ENCODE measurements around the gene PAN3. TPM values are rescaled to one million over a fixed set of nuclear protein-coding genes. Genes with fewer than 3 reads are reported as not detected.
A peak's percentile ranks its signal among the peaks of the same experiment; 100 is the strongest.

PAN3 gene
- total RNA-seq, 1 experiment from 2014 or later: 48.5 TPM

- H4K5ac ChIP-seq (ENCODE audit: insufficient read length, low read depth, low read length): no peak overlapping the region
- Mint-ChIP-seq H3K27me3 (ENCODE audit: low read depth) (no peaks in the 10 kb centered on the region), H3K27ac (0 out of 7 replicates have a peak overlapping the region, but pooled peaks of 1 of the 3 experiments have one; percentile 9), H3K4me1 (peaks cover 0 to 2% of the 10 kb centered on the region in 2 experiments; a peak in 1 of 4 replicates), H3K9me3 (no peaks in the 10 kb centered on the region), H3K36me3 (ENCODE audit: insufficient read depth in 1 of 3, low read depth in 3 of 3) (peaks cover 4 to 35% (median 32%) of the 10 kb centered on the region in 3 experiments; a peak in 6 of 7 replicates), H3K4me3 (no peak overlapping the region)
- no peak overlapping the region for H3K56ac ChIP-seq (ENCODE audit: insufficient read length, low read depth, low read length)
- H3K23ac ChIP-seq (ENCODE audit: insufficient read length, low read depth, low read length): no peak overlapping the region
- no peak overlapping the region for H3K14ac ChIP-seq (ENCODE audit: insufficient read depth, low read length)
- no peaks in the 10 kb centered on the region for H3K27me3 ChIP-seq (ENCODE audit: insufficient read depth, low read length)
- H3K27ac ChIP-seq (ENCODE audit: insufficient read length, low read depth, low read length): no peak overlapping the region
- no peaks in the 10 kb centered on the region for H3K4me1 ChIP-seq (ENCODE audit: insufficient read depth, low read length)
- H4K8ac ChIP-seq (replicated peaks; ENCODE audit: insufficient read length, low read depth, low read length): no peak overlapping the region
- no peak overlapping the region for H2BK120ac ChIP-seq (ENCODE audit: low read depth, low read length, poor library complexity, severe bottlenecking)
- TF ChIP-seq CTCF (conservative IDR thresholded peaks at IDR 0.05): no peak
- H2AK5ac ChIP-seq (ENCODE audit: insufficient read length, low read length): no peak overlapping the region
- H3K9ac ChIP-seq (ENCODE audit: extremely low read depth, insufficient read length, low read length): no peak overlapping the region
- H3T11ph ChIP-seq (ENCODE audit: low read length): no peak overlapping the region
- H2AFZ ChIP-seq (ENCODE audit: low read length): no peak overlapping the region
- no peak overlapping the region for H2BK5ac ChIP-seq (ENCODE audit: insufficient read length, low read length)
- H2BK20ac ChIP-seq (ENCODE audit: low read depth, low read length, poor library complexity, severe bottlenecking): no peak overlapping the region
- no peak overlapping the region for H2BK12ac ChIP-seq (ENCODE audit: insufficient read length, low read depth, low read length)
- no peaks in the 10 kb centered on the region for H3K9me3 ChIP-seq (ENCODE audit: control insufficient read depth, low read depth, low read length)
- H4K91ac ChIP-seq (ENCODE audit: insufficient read length, low read depth, low read length): no peak overlapping the region
- DNase-seq: no peak
- H3K79me1 ChIP-seq (ENCODE audit: insufficient read depth, low read depth, low read length, poor library complexity, severe bottlenecking): peaks cover 3% of the 10 kb centered on the region
- no peaks in the 10 kb centered on the region for H3K23me2 ChIP-seq (ENCODE audit: insufficient read length, low read depth, low read length, poor library complexity, severe bottlenecking)
- no CpG with 5 or more reads among the region's 5 CpGs for WGBS (ENCODE audit: extremely low coverage, insufficient read length, low lambda C conversion rate)
- no peak overlapping the region for H2BK15ac ChIP-seq (ENCODE audit: low read depth, low read length)
- no peak overlapping the region for H3K4me2 ChIP-seq (ENCODE audit: insufficient read depth, insufficient read length, low read length)
- no peaks in the 10 kb centered on the region; the same call in 1 of the 2 replicates for H3K79me2 ChIP-seq (ENCODE audit: insufficient read depth, low read length)
- H3K4ac ChIP-seq (ENCODE audit: low read depth, low read length): no peak overlapping the region
- no peak overlapping the region for H3K18ac ChIP-seq (ENCODE audit: insufficient read length, low read depth, low read length)
- H4K20me1 ChIP-seq (ENCODE audit: control insufficient read depth, insufficient read depth, insufficient read length): no peaks in the 10 kb centered on the region
Observed at GRCh38 chr13:28204690-28205443, 66.5 kb downstream of the PAN3 start.
